HepG2 (cell line): Measurements from ENCODE around the gene FGD4. TPM values are rescaled to one million over a fixed set of nuclear protein-coding genes. Genes with fewer than 3 reads are reported as not detected.

ENCODE experiments used
- ATAD3A ChIP-seq: sonication (generic); formaldehyde crosslinking; IDR thresholded peaks from 2 replicates; pipeline ENCODE4 v1.4.0; 2020; ENCODE audit warnings: missing genetic modification reagents
- CREB3 ChIP-seq: sonication (generic); formaldehyde crosslinking; IDR thresholded peaks from 2 replicates; pipeline ENCODE4 v1.5.0; 2020; ENCODE audit warnings: missing genetic modification reagents
- ERF ChIP-seq: IDR thresholded peaks from 2 replicates; pipeline ENCODE4 v1.6.1; 2018; ENCODE audit warnings: missing biosample characterization, missing genetic modification reagents
- GTF3A ChIP-seq: sonication (generic); formaldehyde crosslinking; conservative IDR thresholded peaks from 2 replicates; pipeline ENCODE4 v1.4.0; 2020; ENCODE audit warnings: mild to moderate bottlenecking, missing genetic modification reagents
- HNF4A ChIP-seq: sonication (generic); formaldehyde crosslinking; IDR thresholded peaks from 2 replicates; pipeline ENCODE4 v1.4.0; 2020; ENCODE audit warnings: missing genetic modification reagents
- HNF4G ChIP-seq, 2 experiments: sonication (generic) in 1 of 2; formaldehyde crosslinking in 1 of 2; IDR thresholded peaks; 2 replicates each; pipeline versions ENCODE4 v1.4.0 to v1.6.1; 2011 to 2020; ENCODE audit warnings: borderline replicate concordance in 2 of 2, low read depth in 2 of 2, mild to moderate bottlenecking in 2 of 2, low read length in 1 of 2, missing genetic modification reagents in 1 of 2, moderate library complexity in 1 of 2
- HOXA7 ChIP-seq: sonication (generic); formaldehyde crosslinking; IDR thresholded peaks from 2 replicates; pipeline ENCODE4 v1.8.1; 2022; ENCODE audit warnings: mild to moderate bottlenecking, missing genetic modification reagents, moderate library complexity
- MTA1 ChIP-seq: sonication (generic); formaldehyde crosslinking; IDR thresholded peaks from 2 replicates; pipeline ENCODE4 v1.4.0; 2020; ENCODE audit warnings: missing genetic modification reagents, mild to moderate bottlenecking, borderline replicate concordance
- POLR2AphosphoS2 ChIP-seq: IDR thresholded peaks from 2 replicates; pipeline ENCODE4 v1.6.1; 2011; ENCODE audit warnings: low read depth, low read length, improper control_type of control experiment
- RARA ChIP-seq: IDR thresholded peaks from 2 replicates; pipeline ENCODE4 v1.6.1; 2016; ENCODE audit warnings: missing genetic modification reagents, missing compliant biosample characterization
- SAP130 ChIP-seq: IDR thresholded peaks from 2 replicates; pipeline ENCODE4 v1.6.1; 2016; ENCODE audit warnings: low read depth
- SATB2 ChIP-seq: sonication (generic); formaldehyde crosslinking; IDR thresholded peaks from 2 replicates; pipeline ENCODE4 v1.5.0; 2020; ENCODE audit warnings: missing genetic modification reagents
- SETDB1 ChIP-seq: sonication (generic); formaldehyde crosslinking; IDR thresholded peaks from 2 replicates; pipeline ENCODE4 v1.5.1; 2020; ENCODE audit warnings: missing genetic modification reagents, mild to moderate bottlenecking, borderline replicate concordance
- SIN3B ChIP-seq: fragments of 150-350 bp; IDR thresholded peaks from 2 replicates; pipeline ENCODE4 v1.6.1; 2014; ENCODE audit warnings: low read length
- TBP ChIP-seq: sonication (generic); formaldehyde crosslinking; IDR thresholded peaks from 2 replicates; pipeline ENCODE4 v1.5.0; 2020; ENCODE audit warnings: missing genetic modification reagents
- TEAD3 ChIP-seq: optimal IDR thresholded peaks from 2 replicates; pipeline ENCODE3; 2016; ENCODE audit warnings: borderline replicate concordance
- TRIM24 ChIP-seq: sonication (generic); formaldehyde crosslinking; IDR thresholded peaks from 2 replicates; pipeline ENCODE4 v1.8.0; 2022; ENCODE audit warnings: mild to moderate bottlenecking, missing genetic modification reagents
- ZNF317 ChIP-seq: sonication (generic); formaldehyde crosslinking; IDR thresholded peaks from 2 replicates; pipeline ENCODE4 v1.5.0; 2020; ENCODE audit warnings: mild to moderate bottlenecking, missing genetic modification reagents
- ZNF333 ChIP-seq: sonication (generic); formaldehyde crosslinking; IDR thresholded peaks from 2 replicates; pipeline ENCODE4 v1.4.0; 2020; ENCODE audit warnings: mild to moderate bottlenecking, missing genetic modification reagents, borderline replicate concordance
- ZNF34 ChIP-seq: sonication (generic); formaldehyde crosslinking; IDR thresholded peaks from 2 replicates; pipeline ENCODE4 v1.4.0; 2020; ENCODE audit warnings: mild to moderate bottlenecking, missing genetic modification reagents, borderline replicate concordance
- ZNF382 ChIP-seq: sonication (generic); formaldehyde crosslinking; IDR thresholded peaks from 2 replicates; pipeline ENCODE4 v1.5.0; 2020; ENCODE audit warnings: missing genetic modification reagents, mild to moderate bottlenecking, borderline replicate concordance
- ZNF549 ChIP-seq: sonication (generic); formaldehyde crosslinking; IDR thresholded peaks from 2 replicates; pipeline ENCODE4 v1.5.0; 2020; ENCODE audit warnings: missing genetic modification reagents
- ZNF580 ChIP-seq: IDR thresholded peaks from 2 replicates; pipeline ENCODE4 v1.6.1; 2016; ENCODE audit warnings: low read depth, borderline replicate concordance
- ZNF597 ChIP-seq: sonication (generic); formaldehyde crosslinking; IDR thresholded peaks from 2 replicates; pipeline ENCODE4 v1.5.0; 2020; ENCODE audit warnings: missing genetic modification reagents
- ZNF850 ChIP-seq: sonication (generic); formaldehyde crosslinking; conservative IDR thresholded peaks from 2 replicates; pipeline ENCODE4 v1.9.0; 2021; ENCODE audit warnings: mild to moderate bottlenecking, missing genetic modification reagents
- ZSCAN22 ChIP-seq: sonication (generic); formaldehyde crosslinking; IDR thresholded peaks from 2 replicates; pipeline ENCODE4 v1.4.0; 2020; ENCODE audit warnings: mild to moderate bottlenecking, missing genetic modification reagents
- polyA plus RNA-seq, 8 experiments: library from polyadenylated mRNA; depleted of rRNA in 3 of 8; stranded (reverse) in 7 of 8; unstranded in 1 of 8; fragments of >200 nt; fragmentation: Illumina TruSeq in 4 of 8; extraction: Trizol in 4 of 8; gene quantifications; 2 replicates each; pipeline versions ENCODE4 v1.2.1 to v1.2.3, GENCODE V29; 2011 to 2016; ENCODE audit warnings: low read depth in 4 of 8, missing spikeins in 1 of 8, mixed read lengths in 1 of 8; ENCODE audit not compliant: insufficient read depth in 1 of 8
- total RNA-seq, 5 experiments: library from RNA; depleted of rRNA; stranded (reverse); fragments of >200 nt; fragmentation: Illumina TruSeq; extraction: Trizol; gene quantifications; 2 replicates each; pipeline ENCODE4 v1.2.3, GENCODE V29; 2016; ENCODE audit warnings: low read depth in 1 of 5
- TF ChIP-seq, protein P1 (sequence below): sonication (generic); formaldehyde crosslinking; IDR thresholded peaks from 2 replicates; pipeline ENCODE4 v1.4.0; 2020; ENCODE audit warnings: missing genetic modification reagents, low read depth, mild to moderate bottlenecking, borderline replicate concordance

FGD4 gene
- total and polyA plus RNA-seq, 2 of the 13 experiments (the other 11 are each of a cell fraction or from before 2014, with no cell fraction given): 4.6 to 6.6 TPM

GRCh38 chr12:32679091-32679919 is 279.9 kb downstream of the FGD4 start, which contains the start of gene DNM1L (continued):
- TF ChIP-seq ZNF580: peak; percentile 85
- TF ChIP-seq POLR2AphosphoS2: no peak
- TF ChIP-seq, protein P1, sequence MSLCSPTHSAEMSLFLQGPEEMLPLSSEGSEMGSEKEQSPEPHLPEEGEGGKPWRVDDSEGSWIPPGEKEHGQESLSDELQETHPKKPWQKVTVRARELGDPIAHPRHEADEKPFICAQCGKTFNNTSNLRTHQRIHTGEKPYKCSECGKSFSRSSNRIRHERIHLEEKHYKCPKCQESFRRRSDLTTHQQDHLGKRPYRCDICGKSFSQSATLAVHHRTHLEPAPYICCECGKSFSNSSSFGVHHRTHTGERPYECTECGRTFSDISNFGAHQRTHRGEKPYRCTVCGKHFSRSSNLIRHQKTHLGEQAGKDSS (CRISPR knock-in tag): peak; percentile 80; the same call in 1 of the 2 replicates
- TF ChIP-seq MTA1 (CRISPR knock-in tag): peak; percentile 92
- TF ChIP-seq GTF3A (CRISPR knock-in tag): no peak
- TF ChIP-seq ZNF382 (CRISPR knock-in tag): no peak
- TF ChIP-seq SAP130 (CRISPR knock-in tag): peak; percentile 85
- TF ChIP-seq HNF4G (IDR thresholded peaks at IDR 0.05; ENCODE audit: borderline replicate concordance, low read depth, low read length): no peak
- no peak for TF ChIP-seq HNF4G (CRISPR knock-in tag; IDR thresholded peaks at IDR 0.05; ENCODE audit: borderline replicate concordance, low read depth)
- TF ChIP-seq SATB2 (CRISPR knock-in tag): peak; percentile 82
- no peak for TF ChIP-seq RARA (CRISPR knock-in tag)
- no peak for TF ChIP-seq ZNF597 (CRISPR knock-in tag)
- peak; percentile 83; the same call in 1 of the 2 replicates for TF ChIP-seq ZNF34
- peak; percentile 61 for TF ChIP-seq TEAD3 (CRISPR knock-in tag)
- no peak for TF ChIP-seq TRIM24 (CRISPR knock-in tag)
- peak; percentile 76; the same call in 1 of the 2 replicates for TF ChIP-seq ZNF333 (CRISPR knock-in tag)
- TF ChIP-seq SETDB1 (CRISPR knock-in tag): no peak
- no peak for TF ChIP-seq HNF4A (CRISPR knock-in tag)
- TF ChIP-seq ATAD3A (CRISPR knock-in tag): no peak
- TF ChIP-seq HOXA7 (CRISPR knock-in tag): no peak
- no peak for TF ChIP-seq ZSCAN22 (CRISPR knock-in tag)
- TF ChIP-seq ZNF850 (CRISPR knock-in tag): 0 out of 2 replicates have a peak, but pooled peaks have one; percentile 76
- no peak for TF ChIP-seq CREB3 (CRISPR knock-in tag)
- TF ChIP-seq ZNF317 (CRISPR knock-in tag): no peak
- peak; percentile 82; the same call in 1 of the 2 replicates for TF ChIP-seq ERF (CRISPR knock-in tag)
- TF ChIP-seq ZNF549 (CRISPR knock-in tag): no peak
- TF ChIP-seq SIN3B: peak; percentile 56; the same call in 1 of the 2 replicates
- TF ChIP-seq TBP (CRISPR knock-in tag): 0 out of 2 replicates have a peak, but pooled peaks have one; percentile 84
